GM21576 (cell line): ENCODE results near the gene OR10A5.
"Not testable (repeated sequence)": the region's sequence is repeated elsewhere in the genome, so short reads cannot be mapped to it uniquely, and the experiment has no call there.

Experiments
- ATAC-seq: cut with Tn5 transposase; IDR thresholded peaks from one replicate; pipeline ENCODE4 v1.9.1; 2021; ENCODE audit warnings: mild to moderate bottlenecking, moderate library complexity; ENCODE audit not compliant: unreplicated experiment

OR10A5 gene, protein sequence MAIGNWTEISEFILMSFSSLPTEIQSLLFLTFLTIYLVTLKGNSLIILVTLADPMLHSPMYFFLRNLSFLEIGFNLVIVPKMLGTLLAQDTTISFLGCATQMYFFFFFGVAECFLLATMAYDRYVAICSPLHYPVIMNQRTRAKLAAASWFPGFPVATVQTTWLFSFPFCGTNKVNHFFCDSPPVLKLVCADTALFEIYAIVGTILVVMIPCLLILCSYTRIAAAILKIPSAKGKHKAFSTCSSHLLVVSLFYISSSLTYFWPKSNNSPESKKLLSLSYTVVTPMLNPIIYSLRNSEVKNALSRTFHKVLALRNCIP

GRCh38 chr11:6845383-6845782 is at the start of gene OR10A5:
OR10A5 (plus strand) TSS chr11:6845683; CDS start chr11:6845683, 0 bp downstream.
- ATAC-seq = no peak

GRCh38 chr11:6799402-6799801 is 46.1 kb upstream of the OR10A5 start, which contains the start of gene OR6A2:
OR6A2 (minus strand) TSS chr11:6799689; CDS start chr11:6795708, 3,981 bp downstream.
- ATAC-seq = no peak

- not testable (repeated sequence) for ATAC-seq
Observed at GRCh38 chr11:6801075-6801474, 44.4 kb upstream of the OR10A5 start.

- peak; percentile 91 for ATAC-seq
Observed at GRCh38 chr11:6812390-6813005, 33.0 kb upstream of the OR10A5 start.

DNA sequence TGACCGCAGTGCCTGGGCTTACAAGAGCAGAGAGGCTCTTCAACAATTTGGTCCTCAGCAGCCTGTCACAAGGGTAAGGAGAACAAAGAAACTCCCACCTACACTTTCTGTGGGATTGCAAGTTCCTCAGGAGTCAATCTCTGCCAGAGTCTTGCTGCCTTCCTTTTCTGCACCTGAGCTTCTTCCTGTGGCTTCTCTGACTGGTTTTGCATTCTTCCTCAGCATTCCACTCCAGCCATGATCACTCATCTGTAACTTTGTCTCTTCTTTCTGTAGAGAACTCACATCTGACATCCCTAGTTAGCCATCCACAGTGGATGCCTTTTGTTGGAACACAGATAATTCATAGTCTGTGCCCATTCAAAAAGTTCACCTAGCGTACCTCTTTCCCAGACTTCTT is 31.8 kb upstream of the OR10A5 start:
- ATAC-seq = no peak

DNA sequence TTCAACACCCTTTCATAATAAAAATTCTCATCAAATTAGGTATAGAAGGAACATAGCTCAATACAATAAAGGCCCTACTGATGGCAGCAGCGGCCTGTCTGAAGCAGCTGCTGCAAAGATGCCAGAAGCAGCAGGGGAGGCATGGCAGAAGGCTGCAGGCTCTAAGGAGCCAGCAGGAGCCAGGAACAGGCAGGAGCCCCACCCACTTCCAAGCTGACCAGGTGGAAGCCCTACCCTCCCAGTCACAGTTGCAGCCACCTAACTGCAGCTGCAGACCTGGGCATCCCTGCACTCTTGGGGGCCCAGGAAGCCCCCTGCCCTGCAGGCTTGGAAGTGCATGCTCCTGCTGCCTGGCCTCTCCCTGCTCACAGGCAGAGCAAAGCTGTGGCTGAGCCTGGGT is 27.8 kb upstream of the OR10A5 start:
- ATAC-seq = no peak

- no peak for ATAC-seq
Observed at GRCh38 chr11:6818967-6819366, 26.5 kb upstream of the OR10A5 start.

GRCh38 chr11:6824136-6824823 is 21.2 kb upstream of the OR10A5 start:
- ATAC-seq = no peak

DNA sequence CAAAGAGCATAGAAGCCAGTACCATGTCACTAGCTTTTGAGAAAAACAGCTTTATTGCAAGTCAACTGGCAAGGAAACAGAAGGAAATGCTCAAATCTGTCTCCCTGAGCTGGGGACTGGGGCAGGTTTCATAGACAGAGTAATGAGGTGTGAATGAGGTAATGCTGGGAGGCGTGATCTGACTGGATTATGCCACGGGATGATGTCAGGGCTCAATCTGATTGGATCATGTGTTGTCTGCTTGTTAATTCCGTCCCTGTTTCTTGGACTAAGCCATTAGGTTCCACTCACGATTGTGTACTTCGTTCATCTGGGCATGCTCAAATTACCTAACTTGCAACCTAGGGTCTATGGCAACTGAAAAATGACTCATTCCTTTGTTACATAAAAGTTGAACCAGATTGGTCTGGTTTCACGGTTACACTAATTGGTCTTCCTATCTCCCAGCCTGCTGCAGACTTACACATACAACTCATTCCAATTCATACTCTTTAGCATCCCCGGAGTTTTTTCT is 20.2 kb upstream of the OR10A5 start:
- ATAC-seq = no peak

DNA sequence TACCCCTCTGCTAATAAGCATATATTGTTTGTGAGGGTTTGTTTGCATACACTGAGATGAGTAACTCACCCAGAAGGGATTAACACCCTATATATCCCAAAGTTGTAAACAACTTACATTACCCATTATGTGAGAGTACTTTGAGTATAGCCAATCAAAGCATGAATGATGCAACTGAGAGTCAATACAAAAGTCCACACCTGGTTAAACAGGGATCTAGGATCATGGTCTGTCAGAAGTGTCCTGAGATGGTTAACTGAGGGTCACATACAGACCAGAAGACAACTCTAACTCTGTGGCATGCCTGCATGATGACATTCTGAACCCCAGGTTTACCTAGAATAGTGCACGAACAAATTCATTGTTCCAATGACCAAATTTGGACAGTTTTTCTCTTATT is 17.4 kb upstream of the OR10A5 start:
- no peak for ATAC-seq

GRCh38 chr11:6833356-6833755 is 12.1 kb upstream of the OR10A5 start:
- no peak for ATAC-seq

- ATAC-seq = no peak
Observed at GRCh38 chr11:6834021-6834420, 11.5 kb upstream of the OR10A5 start.

DNA sequence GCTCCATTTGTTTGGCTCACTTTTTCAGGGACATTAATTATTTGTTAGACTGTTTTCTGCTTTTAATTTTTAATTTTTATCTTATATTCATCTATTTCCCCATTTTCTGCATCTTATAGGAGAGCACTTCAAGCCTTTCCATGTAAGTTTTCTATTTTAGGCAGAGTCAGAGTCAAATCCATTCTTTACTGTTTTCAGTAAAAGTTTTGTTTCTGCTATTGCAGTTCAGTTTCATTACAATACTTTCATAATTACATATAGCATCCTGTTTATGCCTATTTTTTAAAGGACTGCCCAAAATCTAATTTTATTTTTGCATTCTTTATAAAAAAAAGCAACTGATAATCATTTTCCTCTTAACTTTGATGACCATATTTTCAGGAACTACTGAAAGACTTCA is 3.8 kb upstream of the OR10A5 start:
- no peak for ATAC-seq

- no peak for ATAC-seq
Observed at GRCh38 chr11:6843670-6844069, 1.8 kb upstream of the OR10A5 start.

GRCh38 chr11:6844356-6844755 is 1.1 kb upstream of the OR10A5 start:
- ATAC-seq = no peak

DNA sequence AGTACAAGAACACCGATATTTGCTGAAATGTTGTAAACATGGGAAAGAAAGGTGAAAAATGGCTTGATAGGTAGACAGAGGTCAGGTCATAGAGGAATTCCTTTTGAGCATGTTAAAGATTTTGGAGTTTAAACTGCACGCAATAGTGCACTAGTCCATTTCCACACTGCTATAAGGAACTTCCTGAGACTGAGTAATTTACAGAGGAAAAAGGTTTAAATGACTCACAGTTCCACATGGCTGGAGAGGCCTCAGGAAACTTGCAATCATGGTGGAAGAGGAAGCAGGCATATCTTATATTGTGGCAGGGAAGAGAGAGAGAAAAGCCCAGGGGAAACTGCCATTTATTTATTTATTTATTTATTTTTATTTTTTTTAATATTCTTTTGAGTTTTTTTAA is 5.0 kb downstream of the OR10A5 start:
- ATAC-seq = no peak

DNA sequence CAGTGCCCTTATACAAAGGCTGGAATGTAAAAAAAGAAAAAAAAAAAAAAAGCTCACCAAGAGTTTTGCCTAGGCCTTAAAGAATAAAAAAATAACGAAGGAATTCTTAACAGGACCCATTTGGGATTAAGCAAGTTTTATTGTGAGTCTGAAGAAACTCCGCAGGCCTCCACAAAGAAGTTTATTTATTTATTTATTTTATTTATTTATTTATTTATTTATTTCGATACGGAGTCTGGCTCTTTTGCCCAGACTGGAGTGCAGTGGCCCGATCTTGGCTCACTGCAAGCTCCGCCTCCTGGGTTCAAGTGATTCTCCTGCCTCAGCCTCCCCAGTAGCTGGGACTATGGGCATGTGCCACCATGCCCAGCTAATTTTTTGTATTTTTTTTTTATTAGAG is 9.3 kb downstream of the OR10A5 start:
- ATAC-seq = not testable (repeated sequence)

- ATAC-seq = no peak
Observed at GRCh38 chr11:6855971-6856541, 10.6 kb downstream of the OR10A5 start.

DNA sequence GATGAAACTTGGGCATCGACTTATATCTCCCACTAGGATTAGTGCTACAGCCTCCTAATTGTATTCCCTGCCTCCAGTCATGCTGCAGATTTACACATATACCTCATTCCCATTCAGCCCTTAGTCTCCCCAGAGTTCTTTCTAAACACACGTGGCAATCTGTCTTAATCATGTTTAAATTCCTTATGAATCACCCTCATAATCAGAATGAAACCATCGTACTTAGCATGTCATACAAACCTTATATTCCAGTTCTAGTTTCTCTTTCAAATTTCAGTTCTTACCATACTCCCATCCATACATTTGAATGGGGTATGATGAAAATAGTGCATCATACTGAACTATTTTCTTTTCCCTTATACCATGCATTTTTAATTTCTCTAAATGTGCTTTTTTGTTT is 11.4 kb downstream of the OR10A5 start:
- peak; percentile 59 for ATAC-seq

- ATAC-seq = no peak
Observed at GRCh38 chr11:6862961-6863360, 17.5 kb downstream of the OR10A5 start, which contains the start of gene OR10A2. OR10A2 (plus strand) TSS chr11:6863057; CDS start chr11:6869755, 6,698 bp downstream.

DNA sequence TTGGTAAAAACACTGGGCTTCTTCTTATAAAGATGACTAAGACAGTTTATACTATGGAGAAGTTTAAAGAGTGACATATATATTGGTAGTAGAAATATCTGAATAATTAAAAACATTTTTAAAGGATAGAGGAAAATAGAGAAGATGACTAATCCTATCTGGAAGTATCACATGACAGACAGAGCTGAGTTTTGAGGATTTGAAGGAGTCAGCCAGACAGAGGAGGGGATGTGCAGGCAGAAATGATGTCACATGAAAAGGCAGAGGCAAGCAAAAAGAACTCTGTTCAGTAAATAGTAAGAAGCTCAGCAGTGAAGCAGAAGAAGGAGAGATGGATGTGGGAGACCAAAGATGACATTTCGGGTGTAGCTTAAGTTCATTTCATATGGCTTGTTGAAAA is 19.0 kb downstream of the OR10A5 start:
- no peak for ATAC-seq
